Stimulated activated CD4-positive, alpha-beta T cell treated with anti-CD3 and anti-CD28 coated beads, Interleukin-2, amount 100 ng/mL, for 4 hours (primary cell): Measurements from ENCODE around the gene PRMT9.

Experiments
- DNase-seq: peaks from one replicate; pipeline ENCODE4 v3.0.0-alpha.2; 2020; ENCODE audit warnings: low read depth

PRMT9 gene

GRCh38 chr4:147617841-147618691, 65.9 kb downstream of the PRMT9 start:
- DNase-seq: no peak

GRCh38 chr4:147617173-147617840, 66.7 kb downstream of the PRMT9 start, which contains the start of gene TMEM184C:
Gene TMEM184C (plus strand): TSS chr4:147617397. CDS start chr4:147617957, 560 bp downstream.
- peak; percentile 97 for DNase-seq

- no peak for DNase-seq
These were observed 67.2 kb downstream of the PRMT9 start for GRCh38 chr4:147616849-147617172.

GRCh38 chr4:147610686-147611085, 73.3 kb downstream of the PRMT9 start:
- no peak for DNase-seq

- no peak for DNase-seq
These were observed 76.5 kb downstream of the PRMT9 start for GRCh38 chr4:147607471-147607870.

GRCh38 chr4:147605499-147605898, 78.5 kb downstream of the PRMT9 start:
- DNase-seq: no peak

GRCh38 chr4:147599769-147600168, 84.2 kb downstream of the PRMT9 start:
- DNase-seq: no peak

- DNase-seq: no peak
These were observed 84.8 kb downstream of the PRMT9 start for GRCh38 chr4:147599206-147599605.

GRCh38 chr4:147597561-147597960, 86.4 kb downstream of the PRMT9 start:
- DNase-seq: no peak

- no peak for DNase-seq
These were observed 87.0 kb downstream of the PRMT9 start for GRCh38 chr4:147596981-147597380.

GRCh38 chr4:147596377-147596776, 87.6 kb downstream of the PRMT9 start:
- DNase-seq: no peak

- no peak for DNase-seq
These were observed 89.4 kb downstream of the PRMT9 start for GRCh38 chr4:147594578-147594977.

- no peak for DNase-seq
These were observed 89.9 kb downstream of the PRMT9 start for GRCh38 chr4:147594107-147594506.

GRCh38 chr4:147591106-147591505, 92.9 kb downstream of the PRMT9 start:
- DNase-seq: no peak

GRCh38 chr4:147590249-147590920, 93.6 kb downstream of the PRMT9 start:
- DNase-seq: no peak

- DNase-seq: no peak
These were observed 94.4 kb downstream of the PRMT9 start for GRCh38 chr4:147589586-147589985.
